GM19372 (cell line): ENCODE data around the gene ZSCAN26.

ENCODE experiments used
- ATAC-seq: cut with Tn5 transposase; IDR thresholded peaks from one replicate; pipeline ENCODE4 v1.9.1; 2021; ENCODE audit warnings: mild to moderate bottlenecking, low read depth, moderate library complexity; ENCODE audit not compliant: unreplicated experiment

The ZSCAN26 gene

GRCh38 chr6:28266962-28267694 lies at the start of gene ZSCAN26:
Gene ZSCAN26 (plus strand): TSS chr6:28267143. CDS start chr6:28271920, 4,777 bp downstream.
- peak; percentile 96 for ATAC-seq

GRCh38 chr6:28217890-28218289 lies 49.1 kb upstream of the ZSCAN26 start:
- no peak for ATAC-seq

- peak; percentile 69 for ATAC-seq
These were observed 48.4 kb upstream of the ZSCAN26 start for GRCh38 chr6:28218312-28219248.

- no peak for ATAC-seq
These were observed 46.4 kb upstream of the ZSCAN26 start for GRCh38 chr6:28220257-28221133.

GRCh38 chr6:28224131-28225055 lies 42.5 kb upstream of the ZSCAN26 start:
- ATAC-seq, result no peak

GRCh38 chr6:28225056-28225834 lies 41.7 kb upstream of the ZSCAN26 start, which contains the start of gene ZSCAN9:
Gene ZSCAN9 (plus strand): TSS chr6:28225275. CDS start chr6:28227085, 1,810 bp downstream.
- peak; percentile 91 for ATAC-seq

- no peak for ATAC-seq
These were observed 40.5 kb upstream of the ZSCAN26 start for GRCh38 chr6:28226460-28226859.

- no peak for ATAC-seq
These were observed 34.2 kb upstream of the ZSCAN26 start for GRCh38 chr6:28232785-28233184.

GRCh38 chr6:28235912-28236452 lies 31.0 kb upstream of the ZSCAN26 start:
- no peak for ATAC-seq

- ATAC-seq, result no peak
These were observed 27.3 kb upstream of the ZSCAN26 start for GRCh38 chr6:28239636-28240035.

GRCh38 chr6:28240471-28240870 lies 26.5 kb upstream of the ZSCAN26 start:
- ATAC-seq, result no peak

- ATAC-seq, result no peak
These were observed 23.0 kb upstream of the ZSCAN26 start for GRCh38 chr6:28243946-28244345.

- ATAC-seq, result no peak
These were observed 21.6 kb upstream of the ZSCAN26 start for GRCh38 chr6:28245206-28245941.

GRCh38 chr6:28248916-28249315 lies 18.0 kb upstream of the ZSCAN26 start:
- no peak for ATAC-seq

GRCh38 chr6:28250747-28251146 lies 16.2 kb upstream of the ZSCAN26 start:
- no peak for ATAC-seq

GRCh38 chr6:28251661-28252008 lies 15.3 kb upstream of the ZSCAN26 start:
- peak; percentile 44 for ATAC-seq
